NCI-H1694 treated with DMSO at 0.1 percent for 48 hours (cell line): ENCODE results near the gene ARTN.
A peak's percentile ranks its signal among the peaks of the same experiment; 100 is the strongest.

Source experiments
- DNase-seq: peaks from one replicate; lab custom pipeline; 2025; lab: John Stamatoyannopoulos, UW

Gene ARTN

DNA sequence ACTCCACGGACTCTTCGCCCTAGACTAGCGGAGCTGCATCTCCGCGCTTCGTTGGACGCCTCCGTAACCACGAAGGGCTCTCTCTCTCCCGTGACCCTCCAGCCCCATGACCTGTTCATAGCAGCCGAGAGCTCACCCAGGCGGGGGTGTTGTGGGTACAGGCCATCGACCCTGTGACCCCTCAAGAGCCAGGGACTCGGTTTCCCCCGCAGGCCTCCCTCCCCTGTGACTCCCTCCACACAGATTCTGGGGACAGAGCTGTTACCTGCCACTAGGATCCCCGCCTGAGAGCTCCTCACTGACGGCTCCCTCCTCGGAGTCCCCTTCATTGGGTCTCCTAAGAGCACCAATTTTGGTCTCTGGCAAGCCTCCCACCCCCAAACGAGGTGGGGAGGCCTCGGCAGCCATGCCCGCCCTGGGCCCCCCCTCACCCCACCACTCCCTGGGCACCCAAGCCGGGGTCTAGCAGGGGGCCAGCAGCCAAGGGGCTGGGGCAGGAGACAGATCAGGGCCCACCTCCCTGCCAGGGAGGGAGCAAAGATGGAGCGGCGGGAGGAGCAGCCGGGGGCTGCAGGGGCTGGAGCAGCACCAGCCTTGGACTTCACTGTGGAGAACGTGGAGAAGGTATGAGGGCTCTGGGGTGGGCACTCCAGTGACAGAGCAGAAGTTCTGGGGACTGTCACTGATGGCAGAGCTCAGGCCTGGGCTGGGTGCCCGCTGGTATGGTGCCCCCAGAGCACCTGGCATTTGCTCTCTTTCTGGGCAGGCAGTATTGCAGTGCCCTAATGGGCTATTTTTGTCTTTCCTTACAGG lies 13.7 kb downstream of the ARTN start:
- DNase-seq = no peak

DNA sequence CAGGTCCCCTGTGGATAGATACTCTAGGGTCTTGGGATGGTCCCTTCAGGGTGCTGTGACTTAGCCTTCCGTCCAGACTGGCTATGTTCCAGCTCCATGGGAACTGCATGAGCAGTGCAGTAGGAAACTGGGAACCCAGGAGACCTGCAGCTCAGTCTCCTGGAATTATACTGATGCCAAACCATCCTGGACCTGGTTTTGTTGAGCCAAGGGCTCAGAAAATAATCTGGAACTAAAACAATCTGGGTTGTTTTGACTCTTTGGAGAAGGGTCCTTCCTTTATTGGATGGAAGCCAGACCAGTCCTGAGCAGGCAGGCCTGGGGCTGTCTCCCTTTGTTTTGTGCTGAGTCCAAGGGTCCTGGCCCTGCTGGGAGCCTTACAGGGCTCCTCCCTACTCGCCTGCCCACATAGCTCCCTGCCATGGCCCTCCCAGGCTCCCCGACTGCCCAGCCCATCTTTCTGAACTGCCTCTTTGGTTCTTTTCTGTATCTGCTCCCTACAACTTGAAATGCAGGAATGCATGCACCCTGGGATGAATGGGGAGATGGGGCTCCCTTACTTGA lies 14.4 kb downstream of the ARTN start:
- no peak for DNase-seq

DNA sequence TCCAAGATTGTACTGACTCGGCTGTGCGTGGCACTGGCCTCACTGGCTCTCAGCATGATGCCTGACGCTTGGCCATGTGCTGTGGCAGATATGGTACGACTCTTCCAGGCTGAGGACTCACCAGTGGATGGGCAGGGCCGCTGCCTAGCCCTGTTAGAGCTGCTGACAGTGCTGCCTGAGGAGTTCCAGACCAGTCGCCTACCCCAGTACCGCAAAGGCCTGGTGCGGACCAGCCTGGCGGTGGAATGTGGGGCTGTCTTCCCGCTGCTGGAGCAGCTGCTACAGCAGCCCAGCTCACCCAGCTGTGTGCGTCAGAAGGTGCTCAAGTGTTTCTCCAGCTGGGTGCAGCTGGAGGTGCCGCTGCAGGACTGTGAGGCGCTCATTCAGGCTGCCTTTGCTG lies 16.1 kb downstream of the ARTN start:
- no peak for DNase-seq

DNA sequence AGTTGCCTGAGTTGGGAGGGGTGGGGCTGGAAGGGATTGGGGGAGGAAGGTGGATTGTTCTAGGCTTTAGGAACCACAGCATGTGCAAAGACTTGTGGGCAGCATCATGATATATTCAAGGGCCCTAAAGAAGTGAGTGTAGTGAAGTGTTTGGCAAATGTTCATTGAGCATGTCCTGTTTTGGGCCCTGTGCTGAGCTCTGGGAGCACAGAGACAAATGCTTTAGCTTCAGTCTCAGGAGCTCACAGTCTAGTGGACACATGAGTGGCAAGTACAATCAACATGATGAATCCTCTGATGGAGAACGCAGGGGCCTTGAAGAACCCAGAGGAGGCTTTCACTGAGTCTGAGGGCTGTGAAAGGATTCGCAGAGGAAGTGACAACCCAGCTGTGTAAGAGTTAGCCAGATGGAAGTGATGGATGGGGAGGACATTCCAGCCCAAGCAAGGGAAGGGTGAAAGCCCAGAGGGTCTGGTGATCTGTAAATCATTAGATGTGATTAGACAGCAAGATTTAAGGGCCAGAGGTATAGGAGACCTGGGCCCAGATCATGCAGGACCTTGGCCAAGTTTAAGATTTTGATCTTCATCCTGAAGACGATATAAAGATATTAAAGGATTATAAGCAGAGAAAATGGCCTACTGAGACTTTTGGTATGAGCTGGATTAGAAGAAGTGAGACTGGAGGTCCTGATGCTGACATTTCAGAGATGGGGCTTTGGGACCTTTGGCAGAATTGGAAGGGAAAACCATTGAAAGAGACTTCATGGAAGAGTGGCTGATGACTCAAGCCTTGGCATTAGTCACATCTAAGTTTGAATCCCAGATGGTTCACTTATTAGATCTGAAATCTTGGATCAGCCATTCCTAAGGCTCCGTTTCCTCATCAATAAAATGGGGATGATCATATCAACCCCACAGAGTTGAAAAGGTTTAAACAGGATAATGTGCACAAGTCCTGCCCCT lies 17.7 kb downstream of the ARTN start:
- DNase-seq = no peak

DNA sequence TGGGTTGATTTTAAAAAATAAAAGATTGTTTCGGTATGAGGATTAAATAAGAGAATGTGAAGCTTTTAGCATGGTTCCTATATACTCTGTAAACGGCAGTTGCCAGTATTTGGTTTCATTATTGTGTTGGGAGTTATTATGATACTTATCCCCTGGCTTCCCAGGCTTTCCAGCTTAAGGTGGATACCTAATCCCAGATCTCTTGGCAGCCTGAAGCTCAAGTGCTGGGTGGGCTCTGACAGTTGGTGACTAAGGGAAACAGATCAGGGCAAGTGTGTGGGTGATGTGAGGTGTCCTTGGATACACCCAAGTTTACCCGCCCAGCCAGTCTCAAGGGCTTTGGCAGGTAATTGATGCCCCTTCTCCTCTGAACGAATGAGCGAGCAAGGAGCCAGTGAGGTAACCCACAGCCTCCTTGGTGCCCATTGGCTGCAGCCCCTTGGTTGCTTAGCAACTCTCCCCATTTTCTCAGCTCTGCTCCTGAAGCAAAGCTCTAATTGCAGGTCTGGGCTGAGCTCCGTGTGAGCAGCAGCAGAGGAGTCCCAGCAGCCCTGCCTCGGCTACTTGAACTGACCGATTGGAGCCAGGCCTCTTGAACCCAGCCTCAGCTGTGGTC lies 19.2 kb downstream of the ARTN start:
- no peak for DNase-seq

DNA sequence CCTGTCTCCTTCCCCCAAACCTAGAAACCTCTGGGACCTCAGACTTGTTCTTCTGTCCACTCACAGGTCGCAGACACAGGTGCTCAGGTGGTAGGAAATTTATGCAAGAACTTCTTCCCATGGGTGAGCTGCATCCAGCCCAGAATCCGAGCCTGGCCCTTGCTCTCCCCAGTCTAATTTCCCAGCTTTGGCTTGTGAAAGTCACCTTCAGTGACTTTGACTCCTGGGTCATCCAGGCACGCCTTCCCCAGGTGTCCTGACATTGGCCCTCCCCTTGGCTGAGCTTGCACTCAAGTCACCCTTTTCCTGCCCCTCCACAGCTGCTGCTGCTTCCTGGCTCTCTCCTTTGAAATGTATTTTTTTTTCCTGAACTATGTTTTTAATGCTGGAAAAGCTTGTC lies 19.8 kb downstream of the ARTN start:
- no peak for DNase-seq

DNA sequence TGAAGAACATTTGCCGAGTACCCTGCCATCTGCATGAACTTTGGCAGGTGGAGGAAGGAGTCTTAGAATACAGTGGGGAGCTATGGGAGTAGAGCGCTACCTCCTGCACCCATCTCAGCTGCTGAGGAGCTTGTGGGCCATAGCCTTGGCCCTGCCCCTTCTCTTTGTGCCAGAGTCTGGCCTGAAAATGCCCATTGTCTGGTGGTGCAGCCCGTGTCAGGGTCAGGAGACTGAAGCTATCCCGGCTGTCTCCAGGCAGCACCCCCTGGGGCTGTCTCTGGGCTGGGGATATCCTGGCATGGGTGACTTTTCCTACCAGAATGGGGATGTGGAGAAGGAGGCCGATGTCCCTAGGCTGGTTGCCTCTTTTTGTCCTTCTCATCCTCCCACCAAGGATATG lies 20.4 kb downstream of the ARTN start:
- no peak for DNase-seq

DNA sequence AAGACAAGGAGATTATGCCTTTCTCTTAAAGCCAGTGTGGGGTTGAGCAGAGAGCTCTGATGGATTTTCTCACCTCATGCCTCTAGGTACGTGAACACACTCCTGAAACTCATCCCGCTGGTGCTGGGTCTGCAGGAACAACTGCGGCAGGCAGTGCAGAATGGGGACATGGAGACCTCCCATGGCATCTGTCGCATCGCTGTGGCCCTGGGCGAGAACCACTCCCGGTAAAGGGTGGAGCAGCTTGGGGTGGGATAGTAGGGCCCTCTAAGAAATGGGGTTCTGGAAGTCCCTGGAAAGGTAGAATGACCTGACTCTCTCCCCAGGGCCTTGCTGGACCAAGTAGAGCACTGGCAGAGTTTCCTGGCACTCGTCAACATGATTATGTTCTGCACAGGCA lies 22.6 kb downstream of the ARTN start:
- no peak for DNase-seq

DNA sequence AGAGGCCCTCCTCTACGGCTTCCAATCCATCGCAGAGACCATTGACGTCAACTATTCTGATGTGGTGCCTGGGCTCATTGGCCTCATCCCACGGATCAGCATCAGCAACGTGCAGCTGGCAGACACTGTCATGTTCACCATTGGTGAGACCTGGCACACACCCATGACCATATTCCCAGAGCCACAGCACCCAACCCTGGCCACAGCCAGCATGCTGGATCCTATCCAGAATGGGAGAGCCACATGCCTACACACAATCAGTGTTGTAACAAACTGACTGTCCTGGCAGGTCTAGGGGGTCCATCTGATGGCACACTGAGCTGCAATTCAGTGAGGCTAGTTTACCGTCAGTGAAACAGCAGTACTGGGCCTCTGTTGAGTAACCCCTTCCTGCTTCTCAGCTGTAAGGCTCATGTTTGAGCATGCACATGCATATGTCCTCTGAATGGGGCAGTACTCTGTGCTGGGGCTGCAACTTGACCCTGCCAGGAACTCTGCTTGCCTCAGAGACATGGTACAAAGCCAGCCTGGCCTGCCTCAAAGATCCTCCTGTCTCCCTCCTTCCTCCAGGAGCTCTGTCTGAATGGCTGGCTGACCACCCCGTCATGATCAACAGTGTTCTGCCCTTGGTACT lies 23.9 kb downstream of the ARTN start:
- DNase-seq = no peak

DNA sequence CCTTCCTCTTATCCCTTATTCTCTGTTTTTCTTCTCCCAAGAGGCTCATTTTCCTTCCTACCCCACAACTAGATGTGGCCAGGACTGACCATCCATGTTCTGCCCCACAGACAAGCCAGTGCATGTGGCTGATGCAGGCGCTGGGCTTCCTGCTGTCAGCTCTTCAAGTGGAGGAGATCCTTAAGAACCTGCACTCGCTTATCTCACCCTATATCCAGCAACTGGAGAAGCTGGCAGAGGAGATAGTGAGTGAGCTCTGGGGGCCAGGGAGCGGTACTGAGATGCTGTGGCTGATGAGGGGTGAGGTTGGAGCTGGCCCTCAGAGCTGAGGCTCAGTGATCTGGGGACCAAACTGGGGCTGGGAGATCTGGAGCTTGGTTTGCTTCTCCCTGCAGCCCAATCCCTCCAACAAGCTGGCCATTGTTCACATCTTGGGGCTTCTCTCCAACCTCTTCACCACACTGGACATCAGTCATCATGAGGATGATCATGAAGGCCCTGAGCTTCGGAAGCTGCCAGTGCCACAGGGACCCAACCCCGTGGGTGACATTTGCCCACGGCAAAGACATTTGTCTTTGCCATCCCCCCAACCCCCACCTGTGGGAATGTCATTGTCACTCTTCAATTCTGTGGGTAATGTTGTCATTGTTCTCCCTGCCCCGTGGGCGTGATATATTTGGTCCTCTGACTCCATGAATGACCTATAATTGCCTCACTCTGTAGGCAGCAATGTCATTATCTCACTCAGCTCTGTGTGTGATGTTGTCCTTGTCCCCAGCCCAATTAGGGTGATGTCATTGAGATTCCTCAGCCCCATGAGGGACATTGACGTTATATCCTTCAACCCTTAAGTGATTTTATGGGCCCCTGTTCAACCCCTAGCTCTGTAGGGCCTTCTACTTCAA lies 25.0 kb downstream of the ARTN start:
- no peak for DNase-seq

DNA sequence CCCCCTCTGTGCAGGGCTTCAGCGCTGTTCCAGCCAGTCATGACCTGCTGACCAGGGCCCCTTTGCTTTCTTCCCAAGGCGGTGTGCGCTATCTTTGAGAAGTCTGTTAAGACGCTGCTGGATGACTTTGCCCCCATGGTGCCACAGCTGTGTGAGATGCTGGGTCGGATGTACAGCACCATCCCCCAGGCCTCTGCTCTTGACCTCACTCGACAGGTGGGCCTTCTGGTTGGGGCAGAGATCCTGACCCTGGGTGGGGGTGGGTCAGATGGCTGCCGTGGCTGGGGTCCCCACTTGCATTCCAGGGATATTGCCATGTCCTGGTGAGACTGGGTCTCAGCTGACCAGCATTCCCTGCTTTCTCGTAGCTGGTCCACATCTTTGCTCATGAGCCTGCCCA lies 27.2 kb downstream of the ARTN start:
- DNase-seq = no peak

DNA sequence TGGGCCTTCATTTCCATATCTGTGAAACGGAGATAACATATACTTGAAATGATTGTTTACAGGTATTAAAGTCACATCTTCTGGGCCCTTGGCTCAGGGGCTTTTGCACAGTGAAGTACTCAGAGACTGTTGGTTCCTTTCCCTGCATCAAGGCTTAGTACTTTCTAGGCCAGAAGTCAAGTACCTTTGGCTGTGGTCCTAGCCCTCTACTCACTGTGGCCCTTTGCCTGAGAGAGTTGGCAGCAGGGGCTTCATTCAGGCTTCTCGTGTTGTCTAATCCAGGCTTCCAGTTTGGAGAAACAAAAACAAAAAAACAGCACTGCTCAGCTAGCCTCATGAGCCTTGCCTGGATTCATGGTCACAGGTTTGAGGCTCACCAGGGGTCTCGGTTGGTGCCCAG lies 28.1 kb downstream of the ARTN start:
- DNase-seq = no peak

DNA sequence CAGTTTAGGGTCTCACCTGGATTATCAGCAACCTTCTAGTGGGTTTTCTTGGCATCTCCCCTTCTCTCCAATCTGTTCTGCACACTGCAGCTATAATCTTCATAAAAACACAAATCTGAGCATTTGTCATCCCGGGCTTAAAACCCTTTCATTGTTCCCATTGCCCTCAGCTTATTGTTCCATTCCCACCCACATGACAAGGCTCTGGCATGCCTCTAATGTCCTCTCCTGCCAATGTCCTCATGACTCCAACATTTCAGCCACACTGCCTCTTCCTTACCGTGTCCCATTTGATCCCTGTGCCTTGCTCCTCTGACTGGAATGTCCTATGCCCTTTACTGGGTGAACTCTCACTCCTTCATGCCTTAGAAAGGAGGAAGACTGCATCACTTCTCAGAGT lies 28.7 kb downstream of the ARTN start:
- no peak for DNase-seq

DNA sequence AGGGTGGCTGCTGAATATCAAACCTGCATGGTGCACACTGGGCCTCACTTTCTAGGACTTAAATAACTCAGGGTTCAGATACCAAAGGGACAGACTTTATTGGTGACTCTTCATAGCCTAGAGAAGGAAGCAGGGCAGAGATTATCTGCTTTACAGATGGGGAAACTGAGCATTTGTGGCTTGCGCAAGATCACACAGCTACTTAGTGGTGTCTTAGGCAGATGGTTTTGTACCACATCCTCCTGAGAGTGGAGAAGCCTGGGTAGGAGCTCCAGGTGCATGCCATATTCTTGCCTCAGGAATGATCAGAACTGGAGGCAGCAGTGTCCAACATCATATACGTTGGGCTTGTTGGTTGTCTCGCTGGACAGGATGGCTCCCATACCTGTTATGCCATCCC lies 29.4 kb downstream of the ARTN start:
- DNase-seq = no peak

DNA sequence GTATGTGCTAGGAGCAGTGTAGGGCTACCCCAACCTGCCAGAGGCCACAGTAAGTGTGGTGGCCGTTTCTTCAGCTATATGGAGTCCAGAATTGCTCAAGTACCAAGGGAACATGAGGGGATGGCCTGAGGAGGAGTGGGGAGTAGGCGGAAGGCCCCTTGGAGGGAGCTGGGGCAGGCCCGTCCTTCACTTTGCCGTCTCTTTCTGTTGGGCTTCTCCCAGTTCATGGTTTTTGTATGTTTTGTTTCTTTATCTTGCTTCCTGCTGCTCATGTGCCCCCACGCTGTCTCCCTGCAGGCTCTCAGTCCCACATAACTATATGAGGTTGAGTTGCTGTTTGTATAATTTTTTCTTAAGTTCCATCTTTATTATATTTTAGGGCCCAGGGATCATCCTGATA lies 30.3 kb downstream of the ARTN start:
- no peak for DNase-seq

DNA sequence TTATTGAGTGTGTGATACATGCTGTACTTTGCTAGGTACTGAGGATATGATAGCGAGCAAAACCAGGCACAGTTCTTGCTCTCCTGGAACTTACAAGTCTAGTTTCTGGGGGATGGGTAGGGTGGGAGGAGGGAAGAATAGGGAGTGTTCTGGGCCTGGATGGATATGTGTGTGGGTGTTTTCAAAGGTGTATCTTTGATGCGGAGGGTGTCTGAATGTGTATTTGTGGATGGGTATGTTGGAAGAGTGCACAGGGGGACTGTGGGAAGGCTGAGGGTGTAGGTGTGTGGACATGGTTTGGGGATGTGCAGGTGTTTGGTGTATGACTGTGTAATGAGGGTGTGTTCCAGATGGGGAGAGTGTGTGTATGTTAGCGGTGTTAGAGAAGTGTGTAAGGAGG lies 31.7 kb downstream of the ARTN start:
- DNase-seq = no peak

DNA sequence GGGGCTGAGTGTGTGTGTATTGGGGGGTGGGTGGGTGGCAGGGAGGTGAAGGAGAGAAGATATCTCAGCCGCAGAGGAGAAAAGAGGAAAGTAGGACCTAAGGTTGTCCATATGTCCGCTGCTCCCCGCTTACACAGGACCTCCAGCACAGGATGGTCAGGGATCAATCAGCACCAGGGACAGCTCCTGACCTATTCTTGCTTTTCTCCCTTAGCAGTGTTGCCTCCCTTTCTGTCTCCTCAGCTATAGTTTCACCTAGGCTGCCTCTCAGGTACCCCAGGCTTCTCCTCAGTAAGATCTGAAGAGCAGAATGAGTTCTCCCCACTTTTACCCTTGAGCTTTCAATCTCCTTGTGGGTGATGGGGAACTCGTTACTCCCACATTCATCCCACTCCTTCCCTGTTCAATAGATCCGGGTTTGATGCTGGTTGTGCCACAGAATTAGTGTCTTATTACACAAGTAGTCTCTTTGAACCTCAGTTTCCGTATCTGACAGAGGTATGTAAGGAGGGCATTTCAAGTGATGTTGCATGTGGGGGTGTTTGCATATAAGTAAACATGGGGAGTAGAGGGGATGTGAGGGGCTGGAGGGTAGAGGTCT lies 34.8 kb downstream of the ARTN start:
- no peak for DNase-seq

DNA sequence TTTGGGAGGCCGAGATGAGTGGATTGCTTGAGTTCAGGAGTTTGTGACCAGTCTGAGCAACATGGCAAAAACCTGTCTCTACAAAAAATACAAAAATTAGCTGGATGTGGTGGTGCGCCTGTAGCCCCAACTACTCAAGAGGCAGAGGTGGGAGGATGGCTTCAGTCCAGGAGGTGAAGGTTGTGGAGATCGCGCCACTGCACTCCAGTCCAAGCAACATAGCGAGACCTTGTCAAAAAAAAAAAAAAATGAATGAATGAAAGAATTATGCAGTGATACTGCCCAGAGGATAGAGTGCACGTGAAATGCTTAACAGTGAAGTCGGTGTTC lies 35.8 kb downstream of the ARTN start:
- DNase-seq = no peak

DNA sequence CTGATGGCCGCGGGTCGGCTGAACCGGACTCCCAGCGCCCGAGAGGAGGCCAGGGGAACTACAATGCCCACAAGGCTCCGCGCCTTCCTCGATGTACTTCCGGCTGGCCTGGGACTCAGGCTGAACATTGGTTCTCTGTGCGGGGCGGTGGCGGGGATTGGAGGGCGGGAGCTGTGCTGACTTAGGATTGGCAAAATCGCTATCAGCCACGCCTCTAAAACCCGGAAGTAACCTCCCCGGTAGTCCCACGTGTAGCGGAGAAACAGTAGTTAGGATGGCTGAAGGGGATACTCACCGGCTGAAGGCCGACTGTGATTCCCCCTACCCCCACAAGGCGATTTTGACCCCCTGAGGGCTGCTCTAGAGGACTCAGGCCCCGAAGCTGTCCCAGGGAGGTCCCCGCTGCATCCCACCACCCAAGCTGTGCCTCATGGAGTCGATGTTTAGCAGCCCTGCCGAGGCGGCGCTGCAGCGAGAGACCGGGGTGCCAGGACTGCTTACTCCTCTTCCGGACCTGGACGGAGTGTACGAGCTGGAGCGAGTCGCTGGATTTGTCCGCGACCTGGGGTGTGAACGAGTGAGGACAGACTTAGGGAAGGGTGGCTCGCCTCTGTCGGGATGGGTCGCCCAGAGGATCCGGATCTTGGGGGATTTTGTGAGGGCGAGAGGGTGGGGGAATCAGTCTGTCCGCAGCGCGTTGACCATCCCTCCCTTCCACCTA lies 36.3 kb downstream of the ARTN start, which contains the start of gene DPH2:
Gene DPH2, plus strand, starts transcription at position 265 of the 721 bp plus-strand sequence. Its CDS starts 166 bp downstream, at position 431.
- DNase-seq = peak; percentile 92

DNA sequence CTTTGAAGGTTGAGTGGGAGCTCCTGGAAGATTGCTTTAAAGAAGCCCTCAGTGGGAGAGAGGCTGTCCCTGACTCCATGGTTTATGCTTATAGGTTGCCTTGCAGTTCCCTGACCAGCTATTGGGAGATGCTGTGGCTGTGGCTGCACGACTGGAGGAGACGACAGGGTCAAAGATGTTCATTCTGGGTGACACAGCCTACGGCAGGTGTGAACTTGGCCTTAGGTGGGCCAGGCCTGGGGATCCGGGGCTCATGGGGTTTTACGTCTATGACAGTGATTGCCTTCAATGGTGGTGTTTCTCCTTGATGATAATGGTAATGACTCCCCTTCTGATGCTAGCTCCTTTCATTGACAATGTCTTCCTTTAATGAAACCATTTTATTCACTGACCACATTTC lies 36.9 kb downstream of the ARTN start:
- no peak for DNase-seq
